GM12878 (cell line): ENCODE data around the gene CMTM2. TPM values are rescaled to one million over a fixed set of nuclear protein-coding genes. Genes with fewer than 3 reads are reported as not detected.

Experiments used
- CHD2 ChIP-seq: IDR thresholded peaks from 2 replicates; pipeline ENCODE4 v1.6.1; 2011; ENCODE audit warnings: low read depth, low read length, improper control_type of control experiment, borderline replicate concordance
- CTCF ChIP-seq, 3 experiments: IDR thresholded peaks in 2 of 3; conservative IDR thresholded peaks in 1 of 3; 2 replicates each; pipeline ENCODE4 v1.5.1; 2011; ENCODE audit warnings: low read depth in 3 of 3, low read length in 3 of 3, mild to moderate bottlenecking in 3 of 3, control low read depth in 2 of 3, moderate library complexity in 2 of 3, inconsistent platforms in 1 of 3, mixed read lengths in 1 of 3; ENCODE audit not compliant: control insufficient read depth in 2 of 3, insufficient read depth in 1 of 3; ENCODE audit errors: extremely low read depth in 1 of 3
- DPF2 ChIP-seq: fragments of 450-650 bp; IDR thresholded peaks from 2 replicates; pipeline ENCODE4 v1.6.1; 2017; ENCODE audit warnings: mild to moderate bottlenecking
- E2F4 ChIP-seq: IDR thresholded peaks from 2 replicates; pipeline ENCODE4 v1.6.1; 2012; ENCODE audit warnings: low read depth, low read length, improper control_type of control experiment
- EP300 ChIP-seq, 2 experiments: fragments of 150-350 bp in 1 of 2; IDR thresholded peaks; 2 replicates each; pipeline ENCODE4 v1.6.1; 2011 to 2012; ENCODE audit warnings: low read depth in 2 of 2, low read length in 2 of 2, borderline replicate concordance in 1 of 2, improper control_type of control experiment in 1 of 2, inconsistent platforms in 1 of 2; ENCODE audit not compliant: control insufficient read depth in 1 of 2
- FOS ChIP-seq: IDR thresholded peaks from 3 replicates; pipeline ENCODE4 v1.6.1; 2011; ENCODE audit warnings: borderline replicate concordance; ENCODE audit not compliant: insufficient read length; ENCODE audit errors: extremely low read depth
- GATAD2B ChIP-seq: fragments of 450-650 bp; conservative IDR thresholded peaks from 2 replicates; pipeline ENCODE4 v1.6.1; 2017; ENCODE audit warnings: low read depth, mild to moderate bottlenecking, moderate library complexity
- HSF1 ChIP-seq: fragments of 150-350 bp; IDR thresholded peaks from 2 replicates; pipeline ENCODE4 v1.6.1; 2014; ENCODE audit warnings: mild to moderate bottlenecking, low read depth, low read length
- IKZF1 ChIP-seq: fragments of 450-650 bp; conservative IDR thresholded peaks from 2 replicates; pipeline ENCODE4 v1.6.1; 2017; ENCODE audit warnings: antibody characterized with exemption, mild to moderate bottlenecking
- KAT2A ChIP-seq: conservative IDR thresholded peaks from 2 replicates; pipeline ENCODE4 v1.6.1; 2011; ENCODE audit warnings: low read depth, low read length; ENCODE audit not compliant: control insufficient read depth
- NR2F1 ChIP-seq: fragments of 450-650 bp; conservative IDR thresholded peaks from 2 replicates; pipeline ENCODE4 v1.6.1; 2017; ENCODE audit warnings: mild to moderate bottlenecking
- POLR2A ChIP-seq: IDR thresholded peaks from 2 replicates; pipeline ENCODE4 v1.6.1; 2011; ENCODE audit warnings: low read depth, mild to moderate bottlenecking, low read length
- PRDM15 ChIP-seq: fragments of 450-650 bp; formaldehyde crosslinking; IDR thresholded peaks from 2 replicates; pipeline ENCODE4 v1.4.0; 2020; ENCODE audit warnings: mild to moderate bottlenecking, moderate library complexity
- SMAD1 ChIP-seq: fragments of 450-650 bp; IDR thresholded peaks from 2 replicates; pipeline ENCODE4 v1.6.1; 2018; ENCODE audit warnings: mild to moderate bottlenecking, low read depth; ENCODE audit not compliant: partially characterized antibody
- SMC3 ChIP-seq: IDR thresholded peaks from 2 replicates; pipeline ENCODE4 v1.6.1; 2011; ENCODE audit warnings: low read length, improper control_type of control experiment, borderline replicate concordance
- SREBF1 ChIP-seq: IDR thresholded peaks from 2 replicates; pipeline ENCODE4 v1.6.1; 2012; ENCODE audit warnings: mild to moderate bottlenecking, low read length
- ZNF207 ChIP-seq: fragments of 450-650 bp; IDR thresholded peaks from 2 replicates; pipeline ENCODE4 v1.6.1; 2014; ENCODE audit warnings: antibody characterized with exemption, mild to moderate bottlenecking, borderline replicate concordance
- ZNF592 ChIP-seq: fragments of 450-650 bp; IDR thresholded peaks from 2 replicates; pipeline ENCODE4 v1.6.1; 2017; ENCODE audit warnings: mild to moderate bottlenecking, moderate library complexity
- polyA plus RNA-seq, 11 experiments: library from polyadenylated mRNA; depleted of rRNA in 4 of 11; unstranded in 6 of 11; stranded (reverse) in 5 of 11; fragments of >200 nt; fragmentation: Nextera tagmentation in 4 of 11; fragmentation: Illumina TruSeq in 1 of 11; extraction: Ambion mirVana in 4 of 11; extraction: Trizol in 1 of 11; gene quantifications; 1 replicate in 1 of 11; 2 replicates in 10 of 11; pipeline versions ENCODE4 v1.2.1 to v1.2.3, GENCODE V29; 2011 to 2016; ENCODE audit warnings: inconsistent platforms in 2 of 11, missing spikeins in 2 of 11, low read depth in 1 of 11
- total RNA-seq, 4 experiments: library from RNA; depleted of rRNA in 3 of 4; stranded (reverse); fragments of >200 nt in 3 of 4; fragmentation: Illumina TruSeq in 1 of 4; extraction: Trizol in 1 of 4; gene quantifications; 2 replicates each; pipeline versions ENCODE4 v1.2.1 to v1.2.3, GENCODE V29; 2013 to 2021

The CMTM2 gene
- total and polyA plus RNA-seq, 10 of the 15 experiments (the other 5 are each of a cell fraction or from before 2014, with no cell fraction given), result 0.26 to 0.34 TPM; not detected in 8

- peak in 2 of 3 experiments; percentile 19 to 47; a peak in 2 of 6 replicates for TF ChIP-seq CTCF (IDR thresholded peaks at IDR 0.05 in 2 of 3, conservative IDR thresholded peaks at IDR 0.05 in 1 of 3; ENCODE audit: control insufficient read depth in 2 of 3, extremely low read depth in 1 of 3, insufficient read depth in 1 of 3, low read depth in 3 of 3, low read length in 3 of 3)
- no peak for TF ChIP-seq EP300 (IDR thresholded peaks at IDR 0.05; ENCODE audit: borderline replicate concordance in 1 of 2, control insufficient read depth in 1 of 2, low read depth in 2 of 2, low read length in 2 of 2)
- TF ChIP-seq KAT2A, result no peak
- no peak for TF ChIP-seq SMAD1
- no peak for TF ChIP-seq SREBF1
- no peak for TF ChIP-seq PRDM15
- TF ChIP-seq SMC3, result no peak
- TF ChIP-seq DPF2, result no peak
- TF ChIP-seq FOS, result no peak
- TF ChIP-seq POLR2A, result peak; percentile 32; the same call in 1 of the 2 replicates
- TF ChIP-seq IKZF1, result peak; percentile 7; the same call in 1 of the 2 replicates
- TF ChIP-seq HSF1, result no peak
- TF ChIP-seq GATAD2B, result 0 out of 2 replicates have a peak, but pooled peaks have one; percentile 16
- no peak for TF ChIP-seq CHD2
- TF ChIP-seq NR2F1, result no peak
- TF ChIP-seq ZNF592, result no peak
- no peak for TF ChIP-seq E2F4
- no peak for TF ChIP-seq ZNF207
These were observed 27.9 kb upstream of the CMTM2 start (continued) for GRCh38 chr16:66551348-66551759.
